Right ventricle myocardium inferior (tissue), 1 donor: ENCODE results near the gene TRPM3. TPM values are rescaled to one million over a fixed set of nuclear protein-coding genes. Genes with fewer than 3 reads are reported as not detected.

ENCODE experiments used
- ATAC-seq: fragments of 200-7000 bp; cut with Tn5 transposase; one replicate; pipeline ENCODE4 v1.9.1; 2020; ENCODE audit warnings: mild to moderate bottlenecking, moderate library complexity
- DNase-seq: peaks from one replicate; pipeline ENCODE4 v3.0.0; 2021; ENCODE audit errors: missing footprints
- intact Hi-C: fragments of 100-400 bp; cut with DNase I; formaldehyde crosslinking; loops from one replicate; pipeline ENCODE4 v1.11.0; 2022
- total RNA-seq: library from RNA; stranded (reverse); fragmentation: NEBNext Ultra II Directional; extraction: Animal tissue kit (Norgen Biotek cat#: 25700); gene quantifications from one replicate; pipeline ENCODE4 v1.2.1, GENCODE V29; 2021
- donor health status: DM: no; HTN: yes; CAD: no; lungs with severe emphysema.

Gene TRPM3
- total RNA-seq, 1 donor from 2014 or later: not detected

GRCh38 chr9:70924895-70925547 is 196.4 kb downstream of the TRPM3 start:
- no peak for DNase-seq
- intact Hi-C loops: loop anchor here (10.0 kb wide), 1 partner anchor 320 kb away; no protein-coding TSS in a partner anchor
- peak; percentile 85 for ATAC-seq

- DNase-seq: no peak
- ATAC-seq: peak; percentile 46
- intact Hi-C loops: loop anchor here (10.0 kb wide), 1 partner anchor 320 kb away; no protein-coding TSS in a partner anchor
These were observed 197.0 kb downstream of the TRPM3 start for GRCh38 chr9:70924380-70924779.

GRCh38 chr9:70923961-70924360 is 197.5 kb downstream of the TRPM3 start:
- DNase-seq: no peak
- no peak for ATAC-seq
- intact Hi-C loops: loop anchor here (10.0 kb wide), 1 partner anchor 321 kb away; no protein-coding TSS in a partner anchor

- no peak for DNase-seq
- intact Hi-C loops: loop anchor here (10.0 kb wide), 1 partner anchor 324 kb away; no protein-coding TSS in a partner anchor
- no peak for ATAC-seq
These were observed 200.3 kb downstream of the TRPM3 start for GRCh38 chr9:70921136-70921535.

GRCh38 chr9:70917277-70917676 is 204.1 kb downstream of the TRPM3 start:
- ATAC-seq (no peak), DNase-seq (no peak)
- intact Hi-C loops: no loop called here

- no peak for ATAC-seq
- intact Hi-C loops: no loop called here
These were observed 209.6 kb downstream of the TRPM3 start for GRCh38 chr9:70911791-70912190.

GRCh38 chr9:70910598-70910997 is 210.8 kb downstream of the TRPM3 start:
- DNase-seq (no peak), ATAC-seq (no peak)
- intact Hi-C loops: no loop called here

More at GRCh38 chr9:70911791-70912190, 209.6 kb downstream of the TRPM3 start:
- DNase-seq: no peak

- peak; percentile 23 for ATAC-seq
- intact Hi-C loops: no loop called here
- DNase-seq: no peak
These were observed 218.7 kb downstream of the TRPM3 start for GRCh38 chr9:70902692-70903131.

- DNase-seq: no peak
- no peak for ATAC-seq
- intact Hi-C loops: no loop called here
These were observed 219.2 kb downstream of the TRPM3 start for GRCh38 chr9:70902171-70902570.

GRCh38 chr9:70901746-70902145 is 219.7 kb downstream of the TRPM3 start:
- ATAC-seq (no peak), DNase-seq (no peak)
- intact Hi-C loops: no loop called here

- intact Hi-C loops: no loop called here
- no peak for ATAC-seq
- DNase-seq: no peak
These were observed 220.4 kb downstream of the TRPM3 start for GRCh38 chr9:70901013-70901412.

- DNase-seq (no peak), ATAC-seq (no peak)
- intact Hi-C loops: no loop called here
These were observed 227.8 kb downstream of the TRPM3 start for GRCh38 chr9:70893580-70894122.

- intact Hi-C loops: loop anchor here (5.0 kb wide), 1 partner anchor 114 kb away; no protein-coding TSS in a partner anchor
- ATAC-seq (no peak), DNase-seq (no peak)
These were observed 232.9 kb downstream of the TRPM3 start for GRCh38 chr9:70888471-70888870.

- DNase-seq (no peak), ATAC-seq (no peak)
- intact Hi-C loops: loop anchor here (5.0 kb wide), 1 partner anchor 114 kb away; no protein-coding TSS in a partner anchor
These were observed 233.6 kb downstream of the TRPM3 start for GRCh38 chr9:70887826-70888225.

- DNase-seq: no peak
- intact Hi-C loops: no loop called here
These were observed 237.2 kb downstream of the TRPM3 start for GRCh38 chr9:70883963-70884793.

GRCh38 chr9:70883056-70883455 is 238.4 kb downstream of the TRPM3 start:
- intact Hi-C loops: no loop called here
- ATAC-seq (no peak), DNase-seq (no peak)

More at GRCh38 chr9:70883963-70884793, 237.2 kb downstream of the TRPM3 start:
- ATAC-seq: no peak

- DNase-seq (no peak), ATAC-seq (no peak)
- intact Hi-C loops: no loop called here
These were observed 240.1 kb downstream of the TRPM3 start for GRCh38 chr9:70881333-70881732.

GRCh38 chr9:70880535-70880934 is 240.9 kb downstream of the TRPM3 start:
- ATAC-seq: no peak
- intact Hi-C loops: no loop called here
- no peak for DNase-seq

- intact Hi-C loops: no loop called here
These were observed 242.8 kb downstream of the TRPM3 start for GRCh38 chr9:70878576-70878975.

More at GRCh38 chr9:70878576-70878975, 242.8 kb downstream of the TRPM3 start:
- ATAC-seq (no peak), DNase-seq (no peak)
